NB4 (cell line): ENCODE results near the gene CNBD2.

ENCODE experiments used
- MYC ChIP-seq: IDR thresholded peaks from 2 replicates; pipeline ENCODE4 v1.6.1; 2011; ENCODE audit warnings: low read depth, low read length
- POLR2A ChIP-seq: IDR thresholded peaks from 2 replicates; pipeline ENCODE4 v1.6.1; 2011; ENCODE audit warnings: mild to moderate bottlenecking; ENCODE audit not compliant: insufficient read length; ENCODE audit errors: extremely low read depth
- TF ChIP-seq, protein P1 (sequence below): IDR thresholded peaks from one replicate; pipeline ENCODE4 v1.5.1; 2012; ENCODE audit warnings: low read depth, low read length

DNA sequence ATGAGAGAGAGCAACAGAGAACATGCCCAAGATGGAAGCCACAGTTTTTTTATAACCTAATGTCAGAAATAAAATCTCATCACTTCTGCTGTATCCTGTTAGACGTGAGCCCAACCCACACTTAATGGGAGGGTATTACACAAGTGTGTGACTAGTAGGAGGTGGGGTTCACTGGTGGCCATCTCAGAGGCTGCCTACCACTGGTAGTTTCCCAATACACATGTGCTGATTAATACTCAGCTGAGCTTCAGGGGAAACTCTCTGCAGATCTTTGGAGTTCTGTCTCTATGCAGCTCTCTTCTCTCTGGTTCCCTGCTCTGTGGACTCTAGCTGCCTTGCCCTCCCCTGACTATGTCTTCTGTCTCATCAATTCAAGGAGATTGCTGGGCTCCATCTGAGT is 35.7 kb downstream of the CNBD2 start:
- TF ChIP-seq, protein P1, sequence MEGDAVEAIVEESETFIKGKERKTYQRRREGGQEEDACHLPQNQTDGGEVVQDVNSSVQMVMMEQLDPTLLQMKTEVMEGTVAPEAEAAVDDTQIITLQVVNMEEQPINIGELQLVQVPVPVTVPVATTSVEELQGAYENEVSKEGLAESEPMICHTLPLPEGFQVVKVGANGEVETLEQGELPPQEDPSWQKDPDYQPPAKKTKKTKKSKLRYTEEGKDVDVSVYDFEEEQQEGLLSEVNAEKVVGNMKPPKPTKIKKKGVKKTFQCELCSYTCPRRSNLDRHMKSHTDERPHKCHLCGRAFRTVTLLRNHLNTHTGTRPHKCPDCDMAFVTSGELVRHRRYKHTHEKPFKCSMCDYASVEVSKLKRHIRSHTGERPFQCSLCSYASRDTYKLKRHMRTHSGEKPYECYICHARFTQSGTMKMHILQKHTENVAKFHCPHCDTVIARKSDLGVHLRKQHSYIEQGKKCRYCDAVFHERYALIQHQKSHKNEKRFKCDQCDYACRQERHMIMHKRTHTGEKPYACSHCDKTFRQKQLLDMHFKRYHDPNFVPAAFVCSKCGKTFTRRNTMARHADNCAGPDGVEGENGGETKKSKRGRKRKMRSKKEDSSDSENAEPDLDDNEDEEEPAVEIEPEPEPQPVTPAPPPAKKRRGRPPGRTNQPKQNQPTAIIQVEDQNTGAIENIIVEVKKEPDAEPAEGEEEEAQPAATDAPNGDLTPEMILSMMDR = no peak
- no peak for TF ChIP-seq POLR2A
- TF ChIP-seq MYC = no peak
